Epithelial cell of esophagus (primary cell): ENCODE data around the gene CRIP1.

ENCODE experiments used
- DNase-seq: peaks from one replicate; pipeline ENCODE4 v3.0.0; 2010; ENCODE audit warnings: low read depth
- H3K4me3 ChIP-seq: 2 replicates; pipeline ENCODE4 v1.5.1; 2011; ENCODE audit warnings: mild to moderate bottlenecking, low read length, control low read depth
- CTCF ChIP-seq: IDR thresholded peaks from 2 replicates; pipeline ENCODE4 v1.5.1; 2011; ENCODE audit warnings: low read depth, mild to moderate bottlenecking, low read length, control low read depth, inconsistent platforms; ENCODE audit not compliant: insufficient read depth; ENCODE audit errors: missing control alignments

Gene CRIP1

GRCh38 chr14:105501504-105502291, 15.0 kb downstream of the CRIP1 start:
- no peak for DNase-seq
- H3K4me3 ChIP-seq, result no peak overlapping the region
- TF ChIP-seq CTCF, result no peak

- H3K4me3 ChIP-seq, result no peak overlapping the region
- TF ChIP-seq CTCF, result no peak
- no peak for DNase-seq
Measured at GRCh38 chr14:105502446-105503295, 16.0 kb downstream of the CRIP1 start.

- no peak for DNase-seq
- no peak for TF ChIP-seq CTCF
- no peak overlapping the region for H3K4me3 ChIP-seq
Measured at GRCh38 chr14:105503296-105503640, 16.6 kb downstream of the CRIP1 start.

- H3K4me3 ChIP-seq, result no peak overlapping the region
- DNase-seq, result no peak
- TF ChIP-seq CTCF, result no peak
Measured at GRCh38 chr14:105503935-105504692, 17.4 kb downstream of the CRIP1 start.

- H3K4me3 ChIP-seq, result no peak overlapping the region
- no peak for DNase-seq
- TF ChIP-seq CTCF, result no peak
Measured at GRCh38 chr14:105505101-105505500, 18.4 kb downstream of the CRIP1 start.

- no peak for TF ChIP-seq CTCF
- DNase-seq, result no peak
- no peak overlapping the region for H3K4me3 ChIP-seq
Measured at GRCh38 chr14:105507247-105507646, 20.6 kb downstream of the CRIP1 start.
